Testis (tissue), 2 donors: ENCODE measurements around the gene ATRNL1.

Experiments used
- POLR2A ChIP-seq: fragments of 450-650 bp; IDR thresholded peaks from one replicate; pipeline ENCODE4 v1.6.1; 2017; ENCODE audit warnings: antibody characterized with exemption, mild to moderate bottlenecking, moderate library complexity
- TF ChIP-seq, protein P1 (sequence below), 3 experiments: fragments of 450-650 bp in 2 of 3; fragments of 200-600 bp in 1 of 3; sonication (generic) in 1 of 3; IDR thresholded peaks; one replicate each; pipeline ENCODE4 v1.5.1; 2016 to 2019; ENCODE audit warnings: antibody characterized with exemption in 3 of 3, mild to moderate bottlenecking in 2 of 3, moderate library complexity in 1 of 3

DNA sequence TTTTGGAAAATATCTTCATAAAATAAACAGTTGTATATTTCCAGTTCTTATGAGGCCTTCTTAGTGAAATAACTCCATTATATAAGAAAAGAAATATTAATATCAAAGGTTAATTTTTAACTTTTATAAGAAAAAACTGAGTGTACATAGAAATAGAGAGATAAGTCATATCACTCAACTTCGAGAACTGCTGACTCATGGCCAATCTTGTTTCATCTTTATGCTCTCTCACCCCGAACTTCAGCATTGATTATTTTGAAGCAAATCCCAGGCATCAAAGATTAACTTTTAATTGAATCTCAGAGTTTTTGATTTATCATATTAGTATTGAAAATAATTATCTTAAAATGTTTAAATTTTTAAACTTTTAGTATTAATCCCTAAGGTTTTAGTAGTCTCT is 652.8 kb downstream of the ATRNL1 start:
- TF ChIP-seq, protein P1, sequence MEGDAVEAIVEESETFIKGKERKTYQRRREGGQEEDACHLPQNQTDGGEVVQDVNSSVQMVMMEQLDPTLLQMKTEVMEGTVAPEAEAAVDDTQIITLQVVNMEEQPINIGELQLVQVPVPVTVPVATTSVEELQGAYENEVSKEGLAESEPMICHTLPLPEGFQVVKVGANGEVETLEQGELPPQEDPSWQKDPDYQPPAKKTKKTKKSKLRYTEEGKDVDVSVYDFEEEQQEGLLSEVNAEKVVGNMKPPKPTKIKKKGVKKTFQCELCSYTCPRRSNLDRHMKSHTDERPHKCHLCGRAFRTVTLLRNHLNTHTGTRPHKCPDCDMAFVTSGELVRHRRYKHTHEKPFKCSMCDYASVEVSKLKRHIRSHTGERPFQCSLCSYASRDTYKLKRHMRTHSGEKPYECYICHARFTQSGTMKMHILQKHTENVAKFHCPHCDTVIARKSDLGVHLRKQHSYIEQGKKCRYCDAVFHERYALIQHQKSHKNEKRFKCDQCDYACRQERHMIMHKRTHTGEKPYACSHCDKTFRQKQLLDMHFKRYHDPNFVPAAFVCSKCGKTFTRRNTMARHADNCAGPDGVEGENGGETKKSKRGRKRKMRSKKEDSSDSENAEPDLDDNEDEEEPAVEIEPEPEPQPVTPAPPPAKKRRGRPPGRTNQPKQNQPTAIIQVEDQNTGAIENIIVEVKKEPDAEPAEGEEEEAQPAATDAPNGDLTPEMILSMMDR (IDR thresholded peaks at IDR 0.05): no peak
- TF ChIP-seq POLR2A: no peak
